Adrenal gland (tissue), 5 donors: ENCODE data around the gene RPL29.
"Not testable (repeated sequence)": the region's sequence is repeated elsewhere in the genome, so short reads cannot be mapped to it uniquely, and the experiment has no call there.

ENCODE experiments used
- CTCF ChIP-seq, 6 experiments: fragments of 450-650 bp in 4 of 6; fragments of 200-600 bp in 2 of 6; sonication (generic) in 1 of 6; IDR thresholded peaks; 1 replicate in 5 of 6; 2 replicates in 1 of 6; pipeline versions ENCODE4 v1.5.1 to v1.8.0; 2016 to 2021; ENCODE audit warnings: antibody characterized with exemption in 6 of 6, mild to moderate bottlenecking in 2 of 6, moderate library complexity in 1 of 6
- POLR2A ChIP-seq, 2 donors: fragments of 450-650 bp; IDR thresholded peaks; one replicate each; pipeline ENCODE4 v1.6.1; 2017; ENCODE audit warnings: antibody characterized with exemption in 2 of 2, mild to moderate bottlenecking in 2 of 2, moderate library complexity in 1 of 2
- donor health status: DM: no; HTN: no; CAD: no.

GRCh38 chr3:52043039-52043438 is 47.3 kb upstream of the RPL29 start:
- TF ChIP-seq CTCF, POLR2A (IDR thresholded peaks at IDR 0.05): not testable (repeated sequence)
